Measurements from ENCODE around the gene TRAPPC13.

TRAPPC13 gene

DNA sequence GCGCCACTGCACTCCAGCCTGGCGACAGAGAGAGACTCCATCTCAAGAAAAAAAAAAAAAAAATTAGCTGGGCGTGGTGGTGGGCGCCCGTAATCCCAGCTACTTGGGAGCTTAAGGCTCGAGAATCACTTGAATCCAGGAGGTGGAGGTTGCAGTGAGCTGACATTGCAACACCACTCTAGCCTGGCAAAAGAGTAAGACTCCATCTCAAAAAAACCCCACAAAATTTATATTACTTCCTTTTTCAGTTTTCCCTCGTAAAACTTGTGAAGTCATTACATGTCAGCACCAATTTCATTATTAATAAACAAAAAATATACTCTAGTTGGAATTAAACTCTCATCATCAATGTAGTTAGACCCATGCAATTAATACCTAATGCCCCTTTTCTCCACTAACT lies 43.9 kb downstream of the TRAPPC13 start:
- no peak for TF ChIP-seq TEAD4 (IDR thresholded peaks at IDR 0.05)
- TF ChIP-seq, protein P1, sequence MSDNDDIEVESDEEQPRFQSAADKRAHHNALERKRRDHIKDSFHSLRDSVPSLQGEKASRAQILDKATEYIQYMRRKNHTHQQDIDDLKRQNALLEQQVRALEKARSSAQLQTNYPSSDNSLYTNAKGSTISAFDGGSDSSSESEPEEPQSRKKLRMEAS (IDR thresholded peaks at IDR 0.05), result no peak
- no peak for TF ChIP-seq TAF1 (IDR thresholded peaks at IDR 0.05; ENCODE audit: low read depth)
- TF ChIP-seq EP300 (IDR thresholded peaks at IDR 0.05; ENCODE audit: borderline replicate concordance), result no peak
- TF ChIP-seq CEBPB (IDR thresholded peaks at IDR 0.05), result no peak
- no peak for TF ChIP-seq FOXM1 (IDR thresholded peaks at IDR 0.05; ENCODE audit: borderline replicate concordance, low read depth)
- no peak for TF ChIP-seq CREB1 (IDR thresholded peaks at IDR 0.05; ENCODE audit: low read depth)
- TF ChIP-seq TCF12 (IDR thresholded peaks at IDR 0.05; ENCODE audit: low read depth), result no peak
- TF ChIP-seq, protein P2, sequence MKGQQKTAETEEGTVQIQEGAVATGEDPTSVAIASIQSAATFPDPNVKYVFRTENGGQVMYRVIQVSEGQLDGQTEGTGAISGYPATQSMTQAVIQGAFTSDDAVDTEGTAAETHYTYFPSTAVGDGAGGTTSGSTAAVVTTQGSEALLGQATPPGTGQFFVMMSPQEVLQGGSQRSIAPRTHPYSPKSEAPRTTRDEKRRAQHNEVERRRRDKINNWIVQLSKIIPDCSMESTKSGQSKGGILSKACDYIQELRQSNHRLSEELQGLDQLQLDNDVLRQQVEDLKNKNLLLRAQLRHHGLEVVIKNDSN (IDR thresholded peaks at IDR 0.05), result no peak
- TF ChIP-seq, protein P3, sequence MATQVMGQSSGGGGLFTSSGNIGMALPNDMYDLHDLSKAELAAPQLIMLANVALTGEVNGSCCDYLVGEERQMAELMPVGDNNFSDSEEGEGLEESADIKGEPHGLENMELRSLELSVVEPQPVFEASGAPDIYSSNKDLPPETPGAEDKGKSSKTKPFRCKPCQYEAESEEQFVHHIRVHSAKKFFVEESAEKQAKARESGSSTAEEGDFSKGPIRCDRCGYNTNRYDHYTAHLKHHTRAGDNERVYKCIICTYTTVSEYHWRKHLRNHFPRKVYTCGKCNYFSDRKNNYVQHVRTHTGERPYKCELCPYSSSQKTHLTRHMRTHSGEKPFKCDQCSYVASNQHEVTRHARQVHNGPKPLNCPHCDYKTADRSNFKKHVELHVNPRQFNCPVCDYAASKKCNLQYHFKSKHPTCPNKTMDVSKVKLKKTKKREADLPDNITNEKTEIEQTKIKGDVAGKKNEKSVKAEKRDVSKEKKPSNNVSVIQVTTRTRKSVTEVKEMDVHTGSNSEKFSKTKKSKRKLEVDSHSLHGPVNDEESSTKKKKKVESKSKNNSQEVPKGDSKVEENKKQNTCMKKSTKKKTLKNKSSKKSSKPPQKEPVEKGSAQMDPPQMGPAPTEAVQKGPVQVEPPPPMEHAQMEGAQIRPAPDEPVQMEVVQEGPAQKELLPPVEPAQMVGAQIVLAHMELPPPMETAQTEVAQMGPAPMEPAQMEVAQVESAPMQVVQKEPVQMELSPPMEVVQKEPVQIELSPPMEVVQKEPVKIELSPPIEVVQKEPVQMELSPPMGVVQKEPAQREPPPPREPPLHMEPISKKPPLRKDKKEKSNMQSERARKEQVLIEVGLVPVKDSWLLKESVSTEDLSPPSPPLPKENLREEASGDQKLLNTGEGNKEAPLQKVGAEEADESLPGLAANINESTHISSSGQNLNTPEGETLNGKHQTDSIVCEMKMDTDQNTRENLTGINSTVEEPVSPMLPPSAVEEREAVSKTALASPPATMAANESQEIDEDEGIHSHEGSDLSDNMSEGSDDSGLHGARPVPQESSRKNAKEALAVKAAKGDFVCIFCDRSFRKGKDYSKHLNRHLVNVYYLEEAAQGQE (IDR thresholded peaks at IDR 0.05; ENCODE audit: low read depth), result no peak
- no peak for TF ChIP-seq YY1 (IDR thresholded peaks at IDR 0.05; ENCODE audit: low read depth)
- no peak for TF ChIP-seq RAD21 (IDR thresholded peaks at IDR 0.05; ENCODE audit: low read depth)
- no peak for TF ChIP-seq EGR1 (IDR thresholded peaks at IDR 0.05)

DNA sequence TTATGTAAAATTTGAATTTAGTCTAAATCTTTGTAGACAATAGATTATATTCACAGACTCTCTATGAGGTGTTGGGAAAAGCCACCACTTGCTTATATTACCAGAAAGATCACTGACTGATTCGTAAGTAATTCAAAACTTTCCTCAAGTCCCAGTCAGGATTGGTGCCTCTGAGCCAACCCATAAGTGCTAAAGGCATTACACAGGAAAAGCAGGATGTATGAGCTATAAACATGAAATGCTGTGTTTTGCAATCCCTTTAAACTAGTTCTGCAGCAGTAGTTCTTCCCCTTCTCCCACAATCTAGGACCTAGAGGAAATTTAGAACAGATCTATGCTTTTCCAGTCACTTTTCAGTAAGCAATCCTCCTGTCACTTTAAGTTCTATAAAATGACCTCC lies 48.0 kb downstream of the TRAPPC13 start:
- TF ChIP-seq TAF1 (IDR thresholded peaks at IDR 0.05; ENCODE audit: low read depth) (no peak), TCF12 (IDR thresholded peaks at IDR 0.05; ENCODE audit: low read depth) (no peak), TEAD4 (IDR thresholded peaks at IDR 0.05) (no peak), CREB1 (IDR thresholded peaks at IDR 0.05; ENCODE audit: low read depth) (no peak), CEBPB (IDR thresholded peaks at IDR 0.05) (no peak), NFIC (IDR thresholded peaks at IDR 0.05) (no peak), ZBTB7A (IDR thresholded peaks at IDR 0.05; ENCODE audit: low read depth) (no peak), EP300 (IDR thresholded peaks at IDR 0.05; ENCODE audit: borderline replicate concordance) (no peak), EGR1 (IDR thresholded peaks at IDR 0.05) (no peak), RAD21 (IDR thresholded peaks at IDR 0.05; ENCODE audit: low read depth) (no peak), FOXM1 (IDR thresholded peaks at IDR 0.05; ENCODE audit: borderline replicate concordance, low read depth) (no peak), YY1 (IDR thresholded peaks at IDR 0.05; ENCODE audit: low read depth) (no peak)
- TF ChIP-seq, protein P3 (IDR thresholded peaks at IDR 0.05; ENCODE audit: low read depth), result no peak
- TF ChIP-seq, protein P1 (IDR thresholded peaks at IDR 0.05), result no peak

DNA sequence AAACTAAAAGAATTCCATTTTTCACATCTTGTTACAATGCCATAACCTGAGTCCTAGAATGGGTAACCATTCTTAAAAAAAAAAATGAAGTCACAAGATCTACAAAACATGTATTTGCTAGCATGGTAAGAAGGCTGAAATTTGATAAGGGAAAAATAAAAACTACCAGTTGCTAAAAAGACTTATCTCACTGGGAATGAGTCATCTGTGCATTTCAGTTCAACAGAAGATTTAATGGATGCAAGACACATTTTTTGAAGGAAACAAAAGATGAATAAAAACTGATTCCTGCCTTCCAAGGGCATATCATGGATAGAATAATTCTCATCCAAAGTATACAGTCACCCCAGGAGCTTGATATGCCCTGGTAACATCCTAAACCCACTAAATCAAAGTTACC lies 49.9 kb downstream of the TRAPPC13 start:
- no peak for TF ChIP-seq TEAD4 (IDR thresholded peaks at IDR 0.05)
- TF ChIP-seq, protein P3 (IDR thresholded peaks at IDR 0.05; ENCODE audit: low read depth), result no peak
- TF ChIP-seq EP300 (IDR thresholded peaks at IDR 0.05; ENCODE audit: borderline replicate concordance), result no peak
- TF ChIP-seq TAF1 (IDR thresholded peaks at IDR 0.05; ENCODE audit: low read depth), result no peak

DNA sequence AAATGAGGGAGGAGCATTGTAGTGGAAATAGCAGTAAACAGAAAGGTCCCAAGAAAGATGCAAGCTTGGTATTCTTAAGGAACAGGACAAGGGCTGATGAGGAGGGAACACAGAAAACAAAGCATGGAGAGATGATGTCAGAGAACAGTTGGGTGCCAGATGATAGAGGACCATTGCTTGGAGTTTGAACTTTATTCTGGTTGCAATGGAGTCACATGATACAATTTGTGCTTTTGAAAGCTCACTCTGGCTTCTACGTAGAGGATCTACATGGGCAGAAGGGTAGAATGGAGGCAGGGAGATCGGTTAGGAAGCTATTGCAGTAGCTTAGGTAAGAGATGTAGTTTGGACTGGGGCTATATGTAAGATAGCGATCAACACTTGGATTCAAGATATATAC lies 57.3 kb downstream of the TRAPPC13 start:
- TF ChIP-seq NFIC (IDR thresholded peaks at IDR 0.05) (no peak), TCF12 (IDR thresholded peaks at IDR 0.05; ENCODE audit: low read depth) (no peak), RAD21 (IDR thresholded peaks at IDR 0.05; ENCODE audit: low read depth) (no peak), FOXM1 (IDR thresholded peaks at IDR 0.05; ENCODE audit: borderline replicate concordance, low read depth) (no peak), YY1 (IDR thresholded peaks at IDR 0.05; ENCODE audit: low read depth) (no peak), TAF1 (IDR thresholded peaks at IDR 0.05; ENCODE audit: low read depth) (no peak), EP300 (IDR thresholded peaks at IDR 0.05; ENCODE audit: borderline replicate concordance) (no peak), EGR1 (IDR thresholded peaks at IDR 0.05) (no peak), TEAD4 (IDR thresholded peaks at IDR 0.05) (no peak)
- TF ChIP-seq, protein P3 (IDR thresholded peaks at IDR 0.05; ENCODE audit: low read depth), result no peak
- TF ChIP-seq, protein P2 (IDR thresholded peaks at IDR 0.05), result no peak
